MM.1S (cell line): ENCODE measurements around the gene FRAT2.
"Not testable (repeated sequence)": the region's sequence is repeated elsewhere in the genome, so short reads cannot be mapped to it uniquely, and the experiment has no call there.

Experiments
- DNase-seq: peaks from one replicate; pipeline ENCODE4 v3.0.0-alpha.2; 2015
- H2AFZ ChIP-seq: fragments of 300-600 bp; sonication (generic); 2 replicates; pipeline ENCODE4 v1.6.0; 2016; ENCODE audit warnings: antibody characterized with exemption, low read length
- H3F3A ChIP-seq: fragments of 300-600 bp; sonication (generic); 2 replicates; pipeline ENCODE4 v1.6.1; 2016; ENCODE audit warnings: mild to moderate bottlenecking, antibody characterized with exemption, low read length, moderate library complexity, mixed read lengths; ENCODE audit not compliant: insufficient read depth
- H3K27ac ChIP-seq: fragments of 300-600 bp; sonication (generic); 2 replicates; pipeline ENCODE4 v1.5.1; 2016; ENCODE audit warnings: mild to moderate bottlenecking, low read length
- H3K27me3 ChIP-seq: fragments of 300-600 bp; sonication (generic); replicated peaks from 2 replicates; pipeline ENCODE4 v1.6.0; 2016; ENCODE audit warnings: low read length; ENCODE audit not compliant: insufficient read depth
- H3K36me3 ChIP-seq: fragments of 300-600 bp; sonication (generic); replicated peaks from 2 replicates; pipeline ENCODE4 v1.6.1; 2016; ENCODE audit warnings: mild to moderate bottlenecking, low read length, mixed read lengths; ENCODE audit not compliant: insufficient read depth
- H3K4me1 ChIP-seq: fragments of 300-600 bp; sonication (generic); 2 replicates; pipeline ENCODE4 v1.6.1; 2016; ENCODE audit warnings: low read length, mixed read lengths
- H3K4me2 ChIP-seq: fragments of 300-600 bp; sonication (generic); 2 replicates; pipeline ENCODE4 v1.6.0; 2016; ENCODE audit warnings: low read depth, low read length
- H3K4me3 ChIP-seq: fragments of 300-600 bp; sonication (generic); 2 replicates; pipeline ENCODE4 v1.5.1; 2016; ENCODE audit warnings: low read length, mixed read lengths
- H3K79me2 ChIP-seq: fragments of 300-600 bp; sonication (generic); 2 replicates; pipeline ENCODE4 v1.6.1; 2016; ENCODE audit warnings: mixed run types, low read length, mixed read lengths
- H3K9ac ChIP-seq: fragments of 300-600 bp; sonication (generic); 2 replicates; pipeline ENCODE4 v1.6.1; 2016; ENCODE audit warnings: low read length, mixed read lengths
- H3K9me2 ChIP-seq: fragments of 300-600 bp; sonication (generic); replicated peaks from 2 replicates; pipeline ENCODE4 v1.6.1; 2016; ENCODE audit warnings: mild to moderate bottlenecking, low read length, mixed read lengths; ENCODE audit not compliant: insufficient read depth
- H3K9me3 ChIP-seq: fragments of 300-600 bp; sonication (generic); replicated peaks from 2 replicates; pipeline ENCODE4 v1.6.1; 2016; ENCODE audit warnings: mild to moderate bottlenecking, low read length, mixed read lengths; ENCODE audit not compliant: insufficient read depth
- H4K20me1 ChIP-seq: fragments of 300-600 bp; sonication (generic); 2 replicates; pipeline ENCODE4 v1.6.1; 2016; ENCODE audit warnings: mild to moderate bottlenecking, low read length, moderate library complexity, mixed read lengths; ENCODE audit not compliant: insufficient read depth
- CTCF ChIP-seq: fragments of 300-600 bp; sonication (generic); IDR thresholded peaks from 2 replicates; pipeline ENCODE4 v1.5.1; 2016; ENCODE audit warnings: antibody characterized with exemption, low read length, mixed read lengths
- EZH2 ChIP-seq: fragments of 300-600 bp; sonication (generic); optimal IDR thresholded peaks from 2 replicates; pipeline ENCODE3; 2017; ENCODE audit warnings: low read depth, mild to moderate bottlenecking, antibody characterized with exemption, low read length, mixed read lengths
- EZH2phosphoT487 ChIP-seq: fragments of 300-600 bp; sonication (generic); IDR thresholded peaks from 2 replicates; pipeline ENCODE4 v1.6.1; 2018; ENCODE audit warnings: antibody characterized with exemption, low read length

Gene FRAT2

GRCh38 chr10:97347317-97347716, 12.8 kb upstream of the FRAT2 start:
- no peaks in the 10 kb centered on the region for H4K20me1 ChIP-seq
- H3K27ac ChIP-seq = no peak overlapping the region
- no peak for DNase-seq
- no peak for TF ChIP-seq CTCF
- no peak for TF ChIP-seq EZH2phosphoT487
- no peak for TF ChIP-seq EZH2
- H3K4me2 ChIP-seq = no peak overlapping the region
- no peaks in the 10 kb centered on the region for H3K27me3 ChIP-seq
- H3K9me2 ChIP-seq = no peaks in the 10 kb centered on the region
- no peak overlapping the region for H3K4me3 ChIP-seq
- no peaks in the 10 kb centered on the region; the same call in 1 of the 2 replicates for H3F3A ChIP-seq
- H3K36me3 ChIP-seq = no peaks in the 10 kb centered on the region
- H3K4me1 ChIP-seq = no peaks in the 10 kb centered on the region
- H3K9me3 ChIP-seq = no peaks in the 10 kb centered on the region
- H3K9ac ChIP-seq = no peak overlapping the region
- H3K79me2 ChIP-seq = no peaks in the 10 kb centered on the region
- H2AFZ ChIP-seq = no peak overlapping the region

- H3K36me3 ChIP-seq, H3F3A ChIP-seq, H4K20me1 ChIP-seq, H3K27me3 ChIP-seq, H2AFZ ChIP-seq, H3K4me3 ChIP-seq, H3K9me3 ChIP-seq, H3K9ac ChIP-seq, H3K4me1 ChIP-seq, H3K4me2 ChIP-seq, H3K27ac ChIP-seq, H3K79me2 ChIP-seq, H3K9me2 ChIP-seq, DNase-seq: not testable (repeated sequence)
Measured at GRCh38 chr10:97343664-97344063, 9.1 kb upstream of the FRAT2 start.

DNA sequence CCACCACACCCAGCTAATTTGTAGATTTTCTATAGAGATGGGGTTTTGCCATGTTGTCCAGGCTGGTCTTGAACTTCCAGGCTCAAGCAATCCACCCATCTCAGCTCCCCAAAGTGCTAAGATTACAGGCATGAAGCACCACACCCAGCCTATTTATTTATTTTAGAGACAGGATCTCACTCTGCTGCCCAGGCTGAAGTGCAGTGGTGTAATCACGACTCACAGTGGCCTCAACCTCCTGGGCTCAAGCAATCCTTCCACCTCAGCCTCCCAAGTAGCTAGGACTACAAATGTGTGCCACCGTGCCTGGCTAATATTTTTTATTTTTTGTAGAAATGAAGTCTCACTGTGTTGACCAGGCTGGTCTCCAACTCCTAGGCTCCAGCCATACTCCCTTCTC, 6.9 kb upstream of the FRAT2 start:
- Histone ChIP-seq H3K9me2 (no peaks in the 10 kb centered on the region), H2AFZ (no peak overlapping the region), H3K4me1 (no peaks in the 10 kb centered on the region), H3K4me2 (no peak overlapping the region), H3K27ac (no peak overlapping the region), H3K79me2 (no peaks in the 10 kb centered on the region), H3K27me3 (peaks cover 15% of the 10 kb centered on the region), H3K9ac (no peak overlapping the region), H3F3A (no peaks in the 10 kb centered on the region; the same call in 1 of the 2 replicates), H3K36me3 (no peaks in the 10 kb centered on the region), H4K20me1 (no peaks in the 10 kb centered on the region), H3K9me3 (no peaks in the 10 kb centered on the region), H3K4me3 (no peak overlapping the region)
- no peak for DNase-seq
- TF ChIP-seq EZH2 (no peak), CTCF (no peak), EZH2phosphoT487 (no peak)

- Histone ChIP-seq H3K4me1 (peaks cover 7% of the 10 kb centered on the region; the same call in 1 of the 2 replicates), H3K9me3 (no peaks in the 10 kb centered on the region), H3K9ac (no peak overlapping the region), H3K27me3 (peaks cover 29% of the 10 kb centered on the region), H3K79me2 (peaks cover 8% of the 10 kb centered on the region), H4K20me1 (no peaks in the 10 kb centered on the region), H3F3A (no peaks in the 10 kb centered on the region), H3K4me3 (no peak overlapping the region), H3K36me3 (no peaks in the 10 kb centered on the region), H3K4me2 (no peak overlapping the region), H3K27ac (no peak overlapping the region), H3K9me2 (no peaks in the 10 kb centered on the region), H2AFZ (no peak overlapping the region)
- DNase-seq = no peak
- TF ChIP-seq CTCF (no peak), EZH2phosphoT487 (no peak), EZH2 (no peak)
Measured at GRCh38 chr10:97338041-97338440, 3.5 kb upstream of the FRAT2 start.
